GM10847 (cell line): ENCODE measurements around the gene NRP2.

Experiments used
- POLR2A ChIP-seq: IDR thresholded peaks from 2 replicates; pipeline ENCODE4 v1.6.1; 2011; ENCODE audit not compliant: insufficient read length; ENCODE audit errors: extremely low read depth

The NRP2 gene

GRCh38 chr2:205730191-205730590 lies 47.9 kb downstream of the NRP2 start:
- TF ChIP-seq POLR2A = no peak

DNA sequence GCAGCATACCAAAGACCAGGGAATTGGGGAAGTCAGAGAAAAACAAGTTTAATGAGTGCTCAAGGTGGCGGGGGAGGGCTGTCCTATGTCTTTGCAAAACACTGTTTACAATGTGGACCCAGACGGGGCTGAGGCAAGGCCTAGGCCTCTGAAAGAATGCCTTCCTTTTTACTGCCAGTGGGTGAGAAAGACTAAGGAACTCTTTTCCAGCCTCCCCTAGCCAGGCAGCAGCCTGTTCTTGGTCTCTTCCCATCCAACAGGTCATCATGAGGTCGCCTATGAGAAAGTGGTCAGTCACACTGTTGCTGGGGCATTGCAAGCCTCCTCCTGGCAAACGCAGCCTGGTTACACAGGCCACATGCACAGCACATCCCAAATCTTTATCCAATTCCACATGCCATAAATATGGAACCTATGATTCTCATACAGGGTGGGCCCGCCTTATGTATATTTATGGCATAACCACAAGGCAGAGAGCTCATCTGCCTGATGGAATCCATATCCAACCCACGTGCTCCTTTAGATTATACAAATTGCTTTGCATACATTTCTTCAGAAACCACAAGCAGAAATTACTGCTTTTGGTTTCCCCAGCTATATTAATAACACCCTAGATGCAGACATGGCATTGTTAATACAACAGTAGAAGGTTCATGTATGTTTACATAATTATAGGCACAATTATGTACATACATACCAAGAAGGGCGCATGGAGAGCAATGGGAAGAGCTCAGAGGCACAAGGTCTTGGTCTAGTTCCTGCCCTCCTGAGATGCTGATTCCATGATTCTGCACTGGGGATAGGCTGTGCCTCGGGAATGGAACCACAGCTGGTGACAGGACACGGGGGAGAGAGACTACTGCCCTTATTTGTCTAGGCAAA lies 48.6 kb downstream of the NRP2 start:
- TF ChIP-seq POLR2A = no peak

DNA sequence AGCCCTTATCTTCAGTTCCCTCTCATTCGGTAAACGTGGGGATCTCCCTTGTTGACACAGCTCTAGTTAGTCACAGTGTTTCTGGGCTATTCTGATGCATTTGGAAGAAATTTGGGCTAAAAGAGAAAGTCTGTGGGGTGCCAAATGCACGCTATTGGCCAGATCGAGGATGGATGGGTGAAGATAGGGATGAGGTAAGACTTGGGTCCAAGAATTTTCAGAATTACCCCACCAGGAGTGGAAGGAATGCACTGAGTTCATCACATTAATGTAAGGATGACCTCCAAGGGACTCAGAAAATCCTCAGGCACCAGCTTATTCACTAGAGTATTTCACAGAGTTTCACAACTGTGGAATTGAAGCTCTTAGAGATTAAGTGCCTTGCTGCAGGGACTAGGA lies 49.3 kb downstream of the NRP2 start:
- TF ChIP-seq POLR2A = no peak

DNA sequence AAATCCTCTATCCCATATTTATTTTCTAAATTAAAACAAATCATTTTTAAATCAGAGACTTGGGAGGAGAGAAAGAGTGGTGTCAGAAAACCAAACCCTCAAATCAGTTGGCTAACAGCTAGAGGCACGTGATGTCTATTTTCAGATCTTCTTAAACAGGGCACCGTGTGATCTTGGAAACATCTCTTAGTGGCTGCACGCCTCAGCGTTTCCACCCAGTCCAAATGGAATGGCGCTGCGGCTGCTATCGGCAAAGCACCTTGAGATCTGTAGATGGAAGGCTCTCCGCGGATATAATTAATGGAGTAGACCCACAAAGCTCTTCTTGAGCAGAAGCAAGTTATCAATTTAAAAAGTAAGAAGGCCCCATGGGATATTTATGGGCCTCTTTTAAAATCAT lies 50.0 kb downstream of the NRP2 start:
- no peak for TF ChIP-seq POLR2A

- no peak for TF ChIP-seq POLR2A
Observed at GRCh38 chr2:205733082-205733481, 50.8 kb downstream of the NRP2 start.

- TF ChIP-seq POLR2A = no peak
Observed at GRCh38 chr2:205733648-205734047, 51.3 kb downstream of the NRP2 start.

DNA sequence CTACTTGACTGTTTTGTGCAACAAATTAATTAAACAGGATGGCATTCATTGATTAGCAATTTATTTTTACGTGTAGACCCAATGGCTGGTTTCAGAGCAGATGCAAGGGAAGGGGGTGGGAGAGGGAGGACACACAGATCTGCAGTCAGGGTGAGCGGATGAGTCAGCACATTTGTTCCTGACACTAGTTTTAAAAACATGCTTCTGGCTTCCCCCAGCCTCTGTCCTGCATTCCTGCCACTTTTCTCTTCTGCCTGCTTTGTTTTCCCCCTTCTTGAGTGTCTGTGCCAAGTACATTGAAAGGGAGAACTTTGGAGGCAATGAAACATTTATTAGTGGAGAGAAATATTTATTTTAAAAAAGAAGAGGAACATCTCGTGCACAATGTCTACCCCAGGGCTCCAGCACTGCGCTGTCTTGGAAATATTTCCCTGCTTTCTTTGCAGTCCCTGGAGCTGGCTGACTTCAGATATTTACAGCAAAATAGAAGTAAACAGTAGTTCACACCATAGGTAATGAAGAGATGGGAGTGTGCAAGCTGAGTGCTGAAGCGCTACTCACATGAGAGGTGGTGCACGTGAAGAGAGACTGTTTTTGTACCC lies 52.2 kb downstream of the NRP2 start:
- TF ChIP-seq POLR2A = no peak

GRCh38 chr2:205738117-205738968 lies 56.0 kb downstream of the NRP2 start:
- TF ChIP-seq POLR2A = no peak

DNA sequence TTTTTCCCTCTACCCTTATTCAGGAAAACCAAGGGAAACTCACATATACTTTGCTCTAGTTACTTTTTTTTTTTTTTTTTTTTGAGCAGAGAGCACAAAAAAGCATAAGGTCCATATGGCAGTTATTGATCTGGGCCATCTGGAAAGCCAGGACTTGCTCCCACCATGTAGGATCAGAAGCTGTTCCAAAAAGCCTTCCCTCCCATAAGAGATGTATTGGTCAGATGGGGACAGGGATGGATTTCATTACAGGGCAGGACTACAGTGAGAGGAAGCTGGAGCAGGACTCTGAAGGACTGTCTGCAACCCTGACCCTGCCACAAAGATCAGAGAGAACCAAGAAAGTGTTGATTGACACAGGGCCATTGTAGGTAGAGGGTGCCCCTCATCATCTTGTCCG lies 57.3 kb downstream of the NRP2 start:
- TF ChIP-seq POLR2A = no peak

DNA sequence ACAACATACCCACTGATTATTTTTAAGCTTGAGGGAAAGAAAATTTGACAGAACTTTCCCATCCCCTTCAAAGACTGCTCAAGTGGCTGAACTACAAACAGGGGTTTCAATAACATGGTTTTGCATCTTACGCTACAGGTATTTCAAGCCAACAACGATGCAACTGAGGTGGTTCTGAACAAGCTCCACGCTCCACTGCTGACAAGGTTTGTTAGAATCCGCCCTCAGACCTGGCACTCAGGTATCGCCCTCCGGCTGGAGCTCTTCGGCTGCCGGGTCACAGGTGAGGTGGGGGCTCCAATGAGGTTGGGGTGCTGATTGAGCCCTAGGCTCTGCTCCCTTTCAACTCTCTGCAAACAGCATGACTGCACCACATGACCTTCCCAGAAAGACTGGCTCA lies 58.1 kb downstream of the NRP2 start:
- TF ChIP-seq POLR2A = no peak

DNA sequence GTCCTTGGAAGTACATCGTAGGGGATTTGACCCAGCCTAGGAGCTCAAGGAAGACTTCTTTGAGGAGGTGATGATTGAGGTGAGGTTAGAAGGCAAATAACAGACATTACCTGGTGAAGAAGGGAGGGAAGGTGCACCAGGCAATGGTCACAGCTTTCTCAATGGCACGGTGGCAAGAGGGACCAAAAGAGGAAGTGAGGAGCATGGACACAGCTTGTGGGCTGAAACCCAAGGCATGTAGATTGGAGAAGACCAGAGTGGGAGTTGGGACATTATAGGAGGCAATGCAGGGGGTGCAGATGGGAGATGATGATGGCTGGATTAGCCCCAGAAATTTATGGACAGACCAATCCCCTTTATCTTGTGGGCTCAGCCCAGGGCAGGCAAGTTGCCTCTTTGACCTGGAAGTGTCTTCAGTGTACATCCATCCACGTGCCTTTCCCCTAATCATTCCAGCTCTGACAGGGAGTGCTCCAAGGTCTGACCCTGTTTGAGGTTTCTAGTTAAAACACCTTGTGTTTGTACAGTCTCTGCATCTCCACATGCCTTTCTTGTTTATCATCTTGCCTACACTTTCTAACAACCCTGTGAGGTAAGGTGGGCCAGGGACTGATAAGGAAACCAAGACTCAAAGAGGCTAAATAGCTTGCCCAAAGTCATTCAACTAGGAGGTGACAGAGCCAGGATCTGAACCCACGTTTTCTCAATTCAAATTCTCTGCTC lies 59.1 kb downstream of the NRP2 start:
- TF ChIP-seq POLR2A = no peak

- TF ChIP-seq POLR2A = no peak
Observed at GRCh38 chr2:205743137-205743536, 60.8 kb downstream of the NRP2 start.

GRCh38 chr2:205744074-205744591 lies 61.8 kb downstream of the NRP2 start:
- no peak for TF ChIP-seq POLR2A

- no peak for TF ChIP-seq POLR2A
Observed at GRCh38 chr2:205745661-205746419, 63.5 kb downstream of the NRP2 start.
